ENCODE data around the gene RASSF4.

RASSF4 gene

DNA sequence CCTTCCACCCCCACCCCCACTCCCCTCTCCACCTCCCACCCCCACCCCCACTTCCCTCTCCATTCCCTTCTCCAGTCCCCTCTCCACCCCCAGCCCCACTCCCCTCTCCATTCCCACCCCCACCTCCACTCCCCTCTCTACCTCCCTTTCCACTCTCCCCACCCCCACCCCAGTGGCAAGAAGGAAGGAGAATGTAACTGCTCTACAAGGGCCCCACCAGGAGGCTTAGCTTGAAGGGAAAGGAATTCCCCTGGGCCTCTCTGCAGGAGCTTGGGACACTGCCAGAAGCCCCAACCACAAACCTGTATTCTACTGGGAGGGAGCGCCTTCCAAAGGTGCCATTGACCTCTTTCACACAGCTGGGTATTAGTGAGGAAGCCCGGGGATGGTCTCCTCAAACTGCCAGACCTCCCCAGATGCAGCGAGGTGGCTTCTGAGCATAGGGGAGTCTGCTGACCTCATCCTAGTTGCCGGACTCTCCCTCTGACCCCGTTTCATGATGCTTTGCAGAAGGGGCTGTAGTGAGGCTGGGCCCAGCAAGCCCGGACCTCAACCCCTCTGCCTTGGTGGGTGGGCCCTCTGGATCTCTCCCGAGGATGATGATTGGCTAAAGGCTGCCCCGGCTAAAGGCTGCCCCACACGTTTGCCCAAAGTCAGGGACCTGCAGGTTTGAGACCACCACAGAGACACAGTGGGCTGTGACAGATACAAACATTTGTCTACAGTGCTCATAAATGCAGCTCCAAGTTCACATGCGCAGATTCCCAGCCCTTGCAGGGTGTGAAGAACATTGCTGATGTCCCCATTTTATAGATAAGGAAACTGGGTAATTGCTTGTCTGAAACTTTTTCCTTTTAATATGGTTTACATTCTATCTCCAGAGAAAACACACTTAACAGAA lies 16.1 kb downstream of the RASSF4 start:
- DNase-seq (ENCODE audit: low read depth in 2 of 2) = no peak

DNA sequence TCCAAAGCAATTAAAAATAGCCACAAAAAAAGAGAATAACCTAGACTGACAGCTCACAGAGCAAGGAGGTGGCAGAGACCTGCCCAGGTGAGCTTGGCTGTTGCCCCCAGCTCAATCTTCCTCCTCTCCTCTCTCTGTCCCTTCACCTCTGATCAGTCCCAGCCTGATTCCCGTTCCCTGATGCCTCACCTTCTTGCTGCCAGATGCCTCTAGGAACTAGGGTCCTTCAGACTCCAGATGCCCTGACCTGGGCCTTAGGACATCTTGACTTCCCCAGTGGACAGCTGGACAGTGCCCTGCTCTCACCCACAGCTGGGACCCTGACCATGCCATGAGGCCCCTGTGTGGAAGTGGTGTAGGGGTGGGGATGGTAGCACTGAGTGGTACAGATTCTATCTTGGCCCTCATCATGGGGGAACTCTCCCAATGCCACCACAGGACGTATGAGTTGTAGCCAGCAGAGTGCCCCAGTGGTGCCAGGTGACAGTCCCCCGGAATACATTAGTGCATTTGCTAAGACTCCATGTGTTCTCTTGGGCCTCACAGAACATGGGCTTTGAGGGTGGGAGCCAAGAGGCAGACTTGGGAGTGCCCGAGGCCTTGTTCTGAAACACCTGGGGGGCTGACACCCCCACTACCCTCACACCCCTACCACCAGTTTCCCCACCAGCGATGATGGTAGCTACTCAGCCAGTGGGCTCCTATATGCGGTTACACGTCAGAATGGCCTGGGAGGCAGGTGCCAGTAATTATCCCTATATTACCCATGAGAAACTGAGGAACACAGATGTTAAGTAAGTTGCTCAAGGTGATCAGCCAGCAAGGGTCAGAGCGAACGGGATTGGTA lies 17.0 kb downstream of the RASSF4 start:
- no peak for DNase-seq (ENCODE audit: low read depth in 2 of 2)

DNA sequence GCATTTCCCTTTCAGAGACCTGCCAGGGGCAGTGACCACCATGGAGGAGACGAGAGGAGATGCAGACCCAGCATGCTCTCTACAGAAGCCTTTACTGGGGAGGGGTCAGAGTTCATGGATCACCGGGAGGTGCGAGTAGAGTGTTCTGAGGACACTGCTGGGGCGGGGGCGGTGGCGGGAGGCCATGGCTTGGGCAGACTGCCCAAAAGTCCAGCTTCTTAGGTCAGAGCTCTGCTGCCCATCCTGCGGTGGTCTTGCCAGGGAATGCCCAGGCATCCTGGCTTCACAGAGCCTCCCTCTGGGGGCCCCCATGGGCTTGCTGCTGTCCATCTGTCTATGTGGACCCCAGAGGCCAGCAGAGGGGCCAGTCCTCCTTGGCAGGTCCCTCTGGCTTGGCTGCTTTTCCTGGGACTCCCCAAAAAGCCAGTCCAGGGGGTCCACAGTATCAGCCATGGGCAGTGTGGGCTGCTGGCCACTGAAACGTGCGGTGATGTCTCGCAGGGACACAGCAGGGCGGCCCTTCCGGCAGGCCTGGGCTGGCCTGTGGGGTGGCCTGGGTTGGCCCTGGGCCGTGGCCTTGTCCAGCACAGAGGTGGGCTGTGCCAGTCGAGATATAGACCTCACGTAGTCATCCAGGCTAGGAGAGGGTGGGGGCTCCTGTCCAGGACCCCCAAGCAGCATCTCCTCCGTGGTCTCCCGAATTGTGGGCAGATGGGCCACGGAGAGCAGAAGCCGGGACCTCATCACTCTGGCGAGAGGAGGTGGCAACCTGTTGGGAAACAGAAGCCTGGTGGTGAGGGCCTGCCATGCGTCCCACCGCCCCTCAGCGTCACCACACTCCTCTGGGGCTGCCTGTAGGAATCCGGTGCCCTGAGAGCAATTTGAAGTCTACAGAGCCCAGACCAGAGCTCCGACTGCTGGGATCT lies 17.9 kb downstream of the RASSF4 start:
- no peak for DNase-seq (ENCODE audit: low read depth in 2 of 2)

DNA sequence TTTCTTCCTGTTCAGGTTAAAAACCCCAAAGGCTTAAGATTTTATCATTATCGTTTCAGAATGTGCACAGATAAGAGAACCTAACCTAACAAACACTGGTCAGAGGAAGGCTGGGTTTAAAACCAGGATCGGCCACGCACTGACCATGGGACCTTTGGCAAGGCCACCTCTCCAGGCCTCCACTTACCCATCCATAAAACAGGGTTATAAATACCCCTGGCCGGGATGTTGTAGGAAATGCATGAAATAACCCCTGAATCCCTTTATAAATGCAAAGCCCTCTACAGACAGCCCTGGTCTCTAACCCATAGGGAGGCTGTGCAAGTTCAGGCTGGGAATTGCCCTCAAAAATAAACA lies 18.6 kb downstream of the RASSF4 start:
- DNase-seq (ENCODE audit: low read depth in 2 of 2) = no peak

DNA sequence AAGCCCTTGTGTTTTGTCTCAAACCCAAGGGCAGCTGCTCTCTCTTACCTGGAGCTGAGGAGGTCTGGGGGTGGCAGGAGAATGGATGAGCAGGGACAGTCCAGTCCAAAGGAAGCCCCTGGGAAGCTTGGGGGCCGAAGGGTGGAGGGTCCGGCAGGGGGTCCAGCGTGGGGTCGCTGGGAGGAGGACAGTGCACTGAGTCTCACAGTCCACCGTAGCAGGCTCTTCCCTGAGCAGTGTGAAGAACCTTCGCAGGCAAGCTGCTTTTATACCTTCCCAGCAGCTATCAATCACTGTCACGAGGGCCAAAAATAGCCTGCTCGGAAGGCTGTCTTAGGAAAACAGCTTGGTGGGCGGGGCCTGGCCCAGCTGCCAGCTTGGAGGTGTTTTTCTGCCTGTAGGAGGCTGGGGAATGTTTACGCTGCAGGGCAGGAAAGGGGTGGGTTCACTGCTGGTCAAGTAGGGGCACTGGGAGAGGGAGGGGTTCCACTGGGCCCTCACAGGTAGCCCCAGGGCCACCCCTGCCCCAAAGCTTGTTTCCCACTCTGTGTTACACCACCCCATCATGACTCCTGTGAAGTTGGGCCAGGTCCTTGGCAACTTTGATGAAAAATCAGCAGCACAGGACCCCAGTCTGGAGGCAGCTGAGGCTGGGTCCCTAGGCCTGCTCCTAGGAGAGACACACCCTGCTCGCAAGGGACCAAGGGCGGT lies 19.1 kb downstream of the RASSF4 start, which contains the start of gene DEPP1:
TSS of gene DEPP1 (minus strand) at position 240 of the 711 bp plus-strand sequence. CDS start 779 bp downstream, outside the sequence.
- DNase-seq (ENCODE audit: low read depth in 2 of 2) = no peak

DNA sequence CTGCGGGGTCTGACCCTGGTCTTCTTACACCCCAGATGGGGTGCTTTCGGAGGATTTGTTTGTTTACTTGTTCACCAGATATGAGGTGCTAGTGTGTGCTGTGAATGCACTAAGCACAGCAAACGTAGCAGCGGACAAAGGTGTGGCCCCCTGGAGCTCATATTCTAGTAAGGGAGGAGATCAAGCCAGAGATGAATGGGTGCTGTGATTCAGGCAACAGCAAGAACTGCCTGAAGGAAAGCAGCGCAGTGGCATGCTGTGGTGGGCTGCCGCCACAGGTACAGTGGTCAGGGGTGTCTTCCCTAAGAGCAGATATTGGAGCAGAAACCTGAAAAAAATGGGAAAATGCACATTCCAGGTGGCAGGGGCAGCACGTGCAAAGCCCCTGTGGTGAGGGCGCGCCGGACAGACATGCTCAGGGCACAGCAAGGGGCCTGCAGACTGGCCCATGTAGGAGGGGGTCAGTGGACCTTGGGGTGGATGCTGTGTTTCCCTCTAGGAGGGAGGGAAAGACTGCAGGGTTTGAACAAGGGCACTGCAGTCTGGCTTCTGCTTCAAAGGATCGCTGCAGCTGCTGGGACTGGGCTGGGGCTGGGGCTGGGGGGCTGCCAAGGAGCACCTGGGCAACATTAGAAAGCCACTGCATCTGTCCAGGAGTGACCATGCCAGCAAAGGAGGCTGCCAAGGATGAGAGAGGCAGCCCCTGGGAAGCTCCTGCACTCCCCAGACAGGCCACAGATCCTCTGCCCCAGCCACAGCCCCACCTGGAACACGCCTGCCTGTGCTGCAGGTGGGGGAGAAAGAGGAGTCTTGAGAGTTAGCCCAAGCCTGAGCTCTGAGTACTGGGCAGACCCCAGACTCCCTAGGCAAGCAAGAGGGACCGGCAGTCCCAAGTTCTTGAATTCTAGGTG lies 19.9 kb downstream of the RASSF4 start:
- no peak for DNase-seq (ENCODE audit: low read depth in 2 of 2)

DNA sequence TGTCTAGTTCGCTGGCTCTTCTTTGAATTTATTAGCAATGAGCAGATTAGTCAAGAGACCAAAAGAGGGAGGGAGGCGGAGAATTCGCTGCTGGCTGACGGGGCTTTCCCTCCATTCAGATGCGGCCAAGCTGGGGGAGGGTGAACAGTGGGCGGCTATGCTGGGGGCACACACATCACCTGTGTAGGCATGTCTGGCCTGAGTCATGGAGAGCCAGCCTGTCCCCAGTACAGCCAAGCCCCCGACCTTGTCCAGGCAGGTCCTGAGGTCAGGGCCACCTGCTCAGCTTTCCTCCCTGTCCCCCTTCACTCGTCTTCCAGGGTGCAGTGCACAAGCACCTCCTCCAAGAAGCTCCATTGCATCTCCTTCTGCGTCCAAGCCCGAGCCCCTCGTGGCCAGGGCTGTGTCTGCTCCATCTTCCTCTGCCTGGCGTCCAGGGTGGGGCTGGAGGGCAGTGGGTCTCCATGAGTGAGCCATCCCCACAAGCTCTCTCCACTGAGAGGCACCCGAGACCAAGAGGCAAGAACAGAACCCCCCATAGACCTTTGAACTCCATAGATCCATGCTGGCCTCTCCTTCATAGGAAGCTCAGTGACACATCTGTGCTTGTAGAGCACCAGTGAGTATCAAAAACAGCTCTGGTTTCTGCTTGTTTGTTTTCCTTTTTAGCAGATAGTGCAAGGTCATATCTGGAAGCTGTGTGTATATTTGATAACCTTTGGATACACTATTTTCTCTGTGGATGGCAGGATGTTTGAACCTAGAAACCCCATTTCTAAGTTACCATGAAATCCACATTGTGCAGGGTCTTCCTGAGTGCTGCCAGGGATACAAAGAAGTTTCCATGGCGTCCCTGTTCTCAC lies 20.9 kb downstream of the RASSF4 start:
- no peak for DNase-seq (ENCODE audit: low read depth in 2 of 2)

DNA sequence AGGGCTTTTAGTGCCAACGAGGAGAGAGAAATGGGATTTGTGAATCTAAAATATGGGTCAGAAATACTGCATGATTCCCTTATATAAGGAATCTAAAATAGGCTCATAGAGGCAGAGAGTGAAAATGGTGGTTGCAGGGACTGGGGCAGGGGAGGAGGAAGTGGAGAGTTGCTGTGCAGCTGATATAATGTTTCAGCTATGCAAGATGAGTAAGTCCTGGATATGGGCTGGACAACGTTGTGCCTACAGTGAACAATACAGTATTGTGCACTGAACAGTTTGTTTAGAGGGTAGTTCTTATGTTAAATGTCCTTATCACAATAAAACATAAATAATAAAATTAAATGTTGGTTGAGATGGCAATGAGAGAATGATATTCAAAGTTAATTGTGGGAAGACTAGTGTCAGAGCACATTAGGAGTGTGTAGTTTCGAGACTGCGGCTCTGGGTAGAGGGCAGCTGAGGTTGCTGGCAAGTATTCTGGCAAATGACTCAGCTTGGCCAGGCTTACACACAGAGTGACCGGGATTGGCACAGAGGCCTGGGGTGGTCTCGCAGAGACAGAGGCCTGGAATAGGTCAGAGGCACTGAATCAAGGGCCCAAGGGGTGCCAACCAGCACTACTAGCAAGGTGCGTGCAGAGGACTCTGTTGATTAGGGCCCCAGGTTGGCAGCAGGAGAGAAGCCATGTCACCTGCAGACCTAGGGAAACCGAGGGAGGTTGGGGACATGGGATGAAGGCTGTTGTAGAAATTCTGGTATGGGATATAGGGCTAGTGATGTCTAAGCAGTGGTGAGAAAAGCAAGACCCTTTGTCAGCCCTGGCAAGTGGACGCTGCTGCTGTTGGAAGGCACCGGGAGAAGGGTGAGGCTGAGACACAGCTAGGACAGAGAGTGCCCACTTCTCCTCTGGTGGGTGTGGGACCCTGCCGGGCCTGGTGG lies 21.8 kb downstream of the RASSF4 start:
- DNase-seq (ENCODE audit: low read depth in 2 of 2) = no peak

DNA sequence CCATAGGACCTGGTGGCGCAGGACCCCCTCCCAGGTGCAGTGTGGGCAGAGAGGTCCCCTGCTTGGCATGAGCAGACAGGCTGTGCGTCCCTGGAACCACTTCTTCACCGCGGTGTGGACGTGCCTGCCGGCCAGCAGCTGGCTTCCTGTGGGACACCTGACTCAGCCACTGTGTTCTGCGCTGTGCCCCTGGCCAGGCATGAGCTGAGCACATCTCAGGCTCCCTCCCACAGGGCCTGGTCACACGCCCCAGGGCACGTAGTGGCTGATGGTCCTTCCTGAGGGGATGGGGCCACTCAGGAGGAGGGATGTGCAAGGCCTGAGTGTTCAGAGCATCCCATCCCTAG lies 22.5 kb downstream of the RASSF4 start:
- DNase-seq (ENCODE audit: low read depth in 2 of 2) = no peak

DNA sequence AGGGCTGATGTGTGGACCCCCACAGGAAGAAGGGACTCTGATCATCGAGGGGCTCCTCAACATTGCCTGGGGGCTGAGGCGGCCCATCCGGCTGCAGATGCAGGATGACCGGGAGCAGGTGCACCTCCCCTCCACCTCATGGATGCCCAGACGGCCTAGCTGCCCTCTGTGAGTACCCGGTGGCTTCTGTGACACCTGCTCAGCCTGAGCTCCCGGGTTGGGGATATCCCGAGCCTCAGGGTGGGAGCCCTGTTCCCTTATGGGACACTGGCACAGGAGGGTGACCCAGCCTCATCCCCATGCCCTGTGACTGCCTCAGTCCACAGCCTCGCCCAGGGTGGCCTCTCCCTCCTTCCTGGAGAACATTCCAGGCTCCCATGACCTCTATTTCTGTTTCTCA lies 22.9 kb downstream of the RASSF4 start:
- no peak for DNase-seq (ENCODE audit: low read depth in 2 of 2)

DNA sequence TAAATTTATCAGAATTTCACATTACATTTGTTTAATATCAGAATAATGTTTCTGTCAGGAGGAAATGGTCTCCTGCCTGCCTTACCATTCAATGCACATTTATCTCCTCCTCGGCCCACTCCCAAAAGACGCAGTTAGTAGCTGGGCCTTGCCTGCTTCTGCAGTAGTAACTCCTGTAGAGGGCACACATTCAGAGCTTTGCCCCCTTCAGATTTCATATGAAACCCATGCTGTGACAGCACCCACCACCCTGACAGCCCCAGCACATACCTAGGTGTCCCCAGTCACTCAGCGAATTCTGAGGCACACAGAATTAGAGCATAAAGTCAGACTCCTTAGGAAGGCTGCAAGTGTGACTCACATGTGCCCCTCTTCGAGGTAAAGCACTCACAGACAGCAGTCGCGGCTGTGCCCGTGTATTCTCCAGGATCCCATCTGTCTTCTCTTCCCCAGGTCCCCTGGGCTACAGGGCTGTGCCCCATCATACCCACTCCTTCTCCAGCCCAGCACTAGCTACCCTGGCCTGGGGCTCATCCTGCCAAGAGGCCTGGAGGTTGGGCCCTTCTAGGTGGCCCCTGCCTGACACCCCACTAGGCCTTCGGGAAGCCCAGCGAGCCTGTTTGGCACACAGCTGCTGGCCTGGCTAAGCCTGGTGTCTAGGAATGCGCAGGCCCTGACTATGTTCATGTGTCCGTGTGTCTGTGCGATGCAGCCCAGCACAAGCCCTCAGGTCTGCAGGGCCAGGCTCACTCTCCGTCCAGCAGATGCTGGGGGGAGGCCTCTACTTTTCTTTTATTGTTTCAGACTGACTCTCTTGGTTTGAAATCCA lies 23.7 kb downstream of the RASSF4 start:
- DNase-seq (ENCODE audit: low read depth in 2 of 2) = no peak

DNA sequence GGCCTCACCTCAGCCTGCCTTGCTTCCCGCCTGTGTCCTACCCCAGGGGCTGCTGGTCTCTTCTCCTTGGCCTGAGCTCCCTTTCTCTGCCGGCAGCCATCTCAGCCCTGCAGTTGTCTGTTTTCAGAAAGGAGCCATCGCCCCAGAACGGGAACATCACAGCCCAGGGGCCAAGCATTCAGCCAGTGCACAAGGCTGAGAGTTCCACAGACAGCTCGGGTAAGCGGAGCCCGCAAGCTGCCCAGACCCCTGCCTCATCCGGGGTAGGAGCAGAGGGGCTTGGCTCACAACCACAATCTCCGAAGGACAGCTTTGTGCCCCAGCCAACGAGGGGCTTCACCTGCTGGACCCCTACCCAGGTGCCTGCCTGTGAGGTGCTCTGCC lies 24.3 kb downstream of the RASSF4 start:
- no peak for DNase-seq (ENCODE audit: low read depth in 2 of 2)

DNA sequence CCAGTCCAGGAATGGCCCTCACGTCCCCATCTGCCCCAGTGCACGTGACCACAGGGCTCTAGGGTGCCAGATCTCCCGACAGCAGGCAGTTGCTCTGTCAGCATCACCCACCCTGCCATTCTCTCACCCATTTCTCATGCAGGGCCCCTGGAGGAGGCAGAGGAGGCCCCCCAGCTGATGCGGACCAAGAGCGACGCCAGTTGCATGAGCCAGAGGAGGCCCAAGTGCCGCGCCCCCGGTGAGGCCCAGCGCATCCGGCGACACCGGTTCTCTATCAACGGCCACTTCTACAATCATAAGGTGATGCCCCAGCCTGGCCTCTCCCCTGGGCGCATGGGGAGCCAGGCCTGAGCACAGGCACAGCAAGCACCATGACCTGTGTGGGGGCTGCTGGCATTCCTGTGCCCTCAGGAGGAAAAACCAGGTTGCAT lies 25.1 kb downstream of the RASSF4 start:
- no peak for DNase-seq (ENCODE audit: low read depth in 2 of 2)

DNA sequence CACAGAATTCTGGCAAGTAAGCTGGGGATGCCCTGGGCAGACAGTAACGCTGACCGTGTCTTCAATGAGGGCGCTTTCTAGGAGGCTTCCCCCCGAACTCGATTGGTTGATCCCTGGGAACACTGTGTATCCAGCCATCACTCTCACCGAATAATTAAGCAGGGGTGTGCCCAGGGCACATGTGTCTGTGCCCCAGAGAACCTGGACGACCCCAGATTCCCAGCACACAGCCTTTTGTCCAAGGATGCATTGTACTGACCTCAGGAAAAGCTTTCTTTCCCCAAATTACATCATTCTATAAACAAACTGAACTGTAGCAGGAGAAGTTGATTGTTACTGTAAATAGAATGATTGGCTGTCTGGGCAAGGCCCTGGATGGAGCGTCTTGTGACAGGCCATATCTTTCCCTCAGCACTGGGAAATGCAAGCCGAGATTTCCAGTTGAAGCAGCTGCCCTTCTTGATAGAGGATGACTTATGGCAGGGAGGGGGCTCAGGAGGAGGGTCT lies 25.6 kb downstream of the RASSF4 start:
- DNase-seq (ENCODE audit: low read depth in 2 of 2) = no peak

DNA sequence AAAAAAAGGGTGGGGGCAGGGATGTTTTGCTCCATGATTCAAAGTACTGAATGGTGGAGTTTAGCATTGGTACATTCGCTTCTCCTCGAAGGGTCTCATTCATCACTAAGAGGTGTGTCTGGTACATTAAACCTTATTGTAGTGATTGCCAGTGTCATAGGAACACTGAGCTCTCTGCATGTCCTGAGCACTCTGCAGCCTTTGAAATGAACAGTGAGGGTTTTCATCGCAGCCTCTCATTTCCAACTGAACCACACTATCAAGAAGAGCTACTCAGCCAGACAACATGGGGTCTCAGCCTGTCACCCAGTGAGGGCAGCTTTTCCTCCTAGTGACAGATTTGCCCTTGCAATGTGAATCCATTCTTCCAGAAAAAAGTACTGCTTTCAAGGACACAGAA lies 26.6 kb downstream of the RASSF4 start:
- DNase-seq (ENCODE audit: low read depth in 2 of 2) = no peak

DNA sequence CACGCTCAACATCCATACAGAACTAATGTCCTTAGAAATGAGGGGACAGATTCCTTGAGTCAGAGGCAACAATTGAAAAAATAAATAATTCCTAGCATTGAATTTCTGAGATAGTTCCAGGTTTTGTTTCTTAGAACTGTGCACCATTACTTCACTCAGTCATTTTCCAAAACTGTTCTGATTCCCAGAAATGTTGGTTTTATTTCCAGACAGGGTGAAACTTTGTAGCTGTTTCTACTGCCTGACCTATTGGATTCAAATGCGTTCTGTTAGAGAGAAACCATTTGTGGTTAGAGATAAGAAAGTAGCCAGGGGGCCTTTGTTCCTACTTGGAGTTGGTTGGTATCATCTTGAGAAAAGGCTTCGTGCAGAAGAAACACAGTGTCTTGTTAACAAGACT lies 27.1 kb downstream of the RASSF4 start:
- DNase-seq (ENCODE audit: low read depth in 2 of 2) = no peak

All from stimulated activated CD4-positive, alpha-beta T cell treated with anti-CD3 and anti-CD28 coated beads, Interleukin-1b, Interleukin-23, amount 100 ng/mL, for 4 hours (primary cell).